SU-DHL-6 (cell line): ENCODE data around the gene EHD4.

Experiments
- H2AFZ ChIP-seq: fragments of 200-600 bp; sonication (generic); 2 replicates; pipeline ENCODE4 v1.6.1; 2014; ENCODE audit warnings: low read depth, mild to moderate bottlenecking, moderate library complexity, mixed read lengths, antibody characterized with exemption, low read length; ENCODE audit not compliant: severe bottlenecking
- H3F3A ChIP-seq: fragments of 200-600 bp; shearing (Covaris generic); 2 replicates; pipeline ENCODE4 v1.6.0; 2016; ENCODE audit warnings: antibody characterized with exemption, mild to moderate bottlenecking; ENCODE audit not compliant: insufficient read depth
- H3K27ac ChIP-seq: fragments of 200-600 bp; sonication (generic); 2 replicates; pipeline ENCODE4 v1.5.1; 2016; ENCODE audit warnings: low read depth, mild to moderate bottlenecking, low read length, moderate library complexity, mixed read lengths
- H3K27me3 ChIP-seq: fragments of 200-600 bp; sonication (generic), shearing (Covaris generic); 2 replicates; pipeline ENCODE4 v1.6.0; 2014; ENCODE audit warnings: mild to moderate bottlenecking, low read length
- H3K36me3 ChIP-seq: fragments of 200-600 bp; sonication (generic); 2 replicates; pipeline ENCODE4 v1.6.1; 2014; ENCODE audit warnings: mild to moderate bottlenecking, low read length, mixed read lengths
- H3K4me2 ChIP-seq: fragments of 300-600, 200-600 bp; shearing (Covaris generic), sonication (generic); 2 replicates; pipeline ENCODE4 v1.6.0; 2014; ENCODE audit warnings: low read length, low read depth, mild to moderate bottlenecking; ENCODE audit not compliant: poor library complexity, severe bottlenecking
- H3K4me3 ChIP-seq: fragments of 200-600 bp; sonication (generic); 2 replicates; pipeline ENCODE4 v1.5.1; 2014; ENCODE audit warnings: antibody characterized with exemption, low read length, mild to moderate bottlenecking, mixed read lengths; ENCODE audit not compliant: insufficient read depth, poor library complexity, severe bottlenecking
- H3K79me2 ChIP-seq: fragments of 200-600 bp; sonication (generic); 2 replicates; pipeline ENCODE4 v1.6.1; 2014; ENCODE audit warnings: mild to moderate bottlenecking, low read length, moderate library complexity; ENCODE audit not compliant: insufficient read depth
- H3K9ac ChIP-seq: fragments of 200-600 bp; sonication (generic); 2 replicates; pipeline ENCODE4 v1.7.0; 2014; ENCODE audit warnings: mild to moderate bottlenecking, low read length
- H3K9me2 ChIP-seq: fragments of 200-600 bp; sonication (generic); replicated peaks from 2 replicates; pipeline ENCODE4 v1.6.1; 2014; ENCODE audit warnings: low read length; ENCODE audit not compliant: insufficient read depth
- H3K9me3 ChIP-seq: fragments of 200-600 bp; sonication (generic); 2 replicates; pipeline ENCODE4 v1.6.1; 2014; ENCODE audit warnings: low read length, mixed read lengths; ENCODE audit not compliant: insufficient read depth
- H4K20me1 ChIP-seq: fragments of 200-600 bp; sonication (generic); 2 replicates; pipeline ENCODE4 v1.6.1; 2014; ENCODE audit warnings: low read depth, mild to moderate bottlenecking, antibody characterized with exemption, low read length, moderate library complexity, mixed read lengths
- EZH2phosphoT487 ChIP-seq: fragments of 200-600 bp; sonication (generic), shearing (Covaris generic); conservative IDR thresholded peaks from 2 replicates; pipeline ENCODE4 v1.6.1; 2018; ENCODE audit warnings: mild to moderate bottlenecking, antibody characterized with exemption, low read length, moderate library complexity, mixed read lengths
- TF ChIP-seq, protein P1 (sequence below): fragments of 200-600 bp; sonication (generic); IDR thresholded peaks from one replicate; pipeline ENCODE4 v1.5.1; 2017; ENCODE audit warnings: antibody characterized with exemption, mild to moderate bottlenecking, low read length, moderate library complexity; ENCODE audit not compliant: insufficient read depth, poor library complexity, severe bottlenecking

EHD4 gene

GRCh38 chr15:41980654-41981323, 8.4 kb upstream of the EHD4 start:
- H3K9me3 ChIP-seq, result no peaks in the 10 kb centered on the region
- H3K4me2 ChIP-seq, result no peak overlapping the region
- no peaks in the 10 kb centered on the region for H3K9me2 ChIP-seq
- H3K4me3 ChIP-seq, result no peak overlapping the region
- H4K20me1 ChIP-seq, result no peaks in the 10 kb centered on the region
- H2AFZ ChIP-seq, result no peak overlapping the region
- H3K9ac ChIP-seq, result no peak overlapping the region
- no peak overlapping the region for H3K27ac ChIP-seq
- H3K27me3 ChIP-seq, result no peaks in the 10 kb centered on the region
- H3F3A ChIP-seq, result no peaks in the 10 kb centered on the region
- TF ChIP-seq, protein P1, sequence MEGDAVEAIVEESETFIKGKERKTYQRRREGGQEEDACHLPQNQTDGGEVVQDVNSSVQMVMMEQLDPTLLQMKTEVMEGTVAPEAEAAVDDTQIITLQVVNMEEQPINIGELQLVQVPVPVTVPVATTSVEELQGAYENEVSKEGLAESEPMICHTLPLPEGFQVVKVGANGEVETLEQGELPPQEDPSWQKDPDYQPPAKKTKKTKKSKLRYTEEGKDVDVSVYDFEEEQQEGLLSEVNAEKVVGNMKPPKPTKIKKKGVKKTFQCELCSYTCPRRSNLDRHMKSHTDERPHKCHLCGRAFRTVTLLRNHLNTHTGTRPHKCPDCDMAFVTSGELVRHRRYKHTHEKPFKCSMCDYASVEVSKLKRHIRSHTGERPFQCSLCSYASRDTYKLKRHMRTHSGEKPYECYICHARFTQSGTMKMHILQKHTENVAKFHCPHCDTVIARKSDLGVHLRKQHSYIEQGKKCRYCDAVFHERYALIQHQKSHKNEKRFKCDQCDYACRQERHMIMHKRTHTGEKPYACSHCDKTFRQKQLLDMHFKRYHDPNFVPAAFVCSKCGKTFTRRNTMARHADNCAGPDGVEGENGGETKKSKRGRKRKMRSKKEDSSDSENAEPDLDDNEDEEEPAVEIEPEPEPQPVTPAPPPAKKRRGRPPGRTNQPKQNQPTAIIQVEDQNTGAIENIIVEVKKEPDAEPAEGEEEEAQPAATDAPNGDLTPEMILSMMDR, result no peak
- TF ChIP-seq EZH2phosphoT487, result no peak
- no peaks in the 10 kb centered on the region for H3K36me3 ChIP-seq
- no peaks in the 10 kb centered on the region for H3K79me2 ChIP-seq

GRCh38 chr15:41979493-41980266, 7.3 kb upstream of the EHD4 start:
- no peaks in the 10 kb centered on the region for H3K36me3 ChIP-seq
- no peaks in the 10 kb centered on the region for H3K27me3 ChIP-seq
- H3K4me3 ChIP-seq, result no peak overlapping the region
- no peaks in the 10 kb centered on the region for H4K20me1 ChIP-seq
- no peak for TF ChIP-seq EZH2phosphoT487
- TF ChIP-seq, protein P1, result no peak
- H3K9ac ChIP-seq, result no peak overlapping the region
- H3K9me2 ChIP-seq, result no peaks in the 10 kb centered on the region
- no peaks in the 10 kb centered on the region for H3F3A ChIP-seq
- H2AFZ ChIP-seq, result no peak overlapping the region
- no peak overlapping the region for H3K27ac ChIP-seq
- H3K79me2 ChIP-seq, result no peaks in the 10 kb centered on the region
- H3K9me3 ChIP-seq, result no peaks in the 10 kb centered on the region
- H3K4me2 ChIP-seq, result no peak overlapping the region

GRCh38 chr15:41978534-41978933, 6.2 kb upstream of the EHD4 start:
- Histone ChIP-seq H3K27me3 (no peaks in the 10 kb centered on the region), H3K4me3 (no peak overlapping the region), H2AFZ (no peak overlapping the region), H3K4me2 (no peak overlapping the region), H3K79me2 (no peaks in the 10 kb centered on the region), H3K9me2 (no peaks in the 10 kb centered on the region), H3K9ac (no peak overlapping the region), H3K36me3 (no peaks in the 10 kb centered on the region), H3K27ac (no peak overlapping the region), H3F3A (no peaks in the 10 kb centered on the region), H3K9me3 (no peaks in the 10 kb centered on the region), H4K20me1 (no peaks in the 10 kb centered on the region)
- TF ChIP-seq, protein P1, result no peak
- no peak for TF ChIP-seq EZH2phosphoT487
